HepG2 (cell line): Measurements from ENCODE around the gene TBC1D19. TPM values are rescaled to one million over a fixed set of nuclear protein-coding genes. Genes with fewer than 3 reads are reported as not detected.

Source experiments
- ATAC-seq: fragments of 200-7000 bp; cut with Tn5 transposase; 3 replicates; pipeline ENCODE4 v1.9.1; 2020; ENCODE audit warnings: mild to moderate bottlenecking, moderate library complexity
- BruUV-seq: library from RNA; stranded (reverse); fragments of 400-500 nt; replicated peaks from 2 replicates; lab custom pipeline; 2021; lab: Mats Ljungman, UMichigan
- CTCF ChIA-PET: fragments of 300-600 bp; formaldehyde crosslinking; extraction: SDS; loops from one replicate; lab custom pipeline; 2021; ENCODE audit warnings: low total read pairs, inconsistent platforms, low intra/inter-chr PET ratio; lab: Yijun Ruan, JAX
- POLR2A ChIA-PET: fragments of 350-600 bp; sonication (Branson Sonifier 250); formaldehyde crosslinking; loops from one replicate; lab custom pipeline; 2020; ENCODE audit warnings: antibody characterized with exemption, inconsistent platforms; lab: Yijun Ruan, JAX
- DNase-seq: peaks from one replicate; pipeline ENCODE4 v3.0.0-alpha.2; 2015; ENCODE audit warnings: low spot score
- FAIRE-seq: peaks from 3 replicates; lab custom pipeline; 2011; peaks lifted over from hg19 to GRCh38; lab: Jason Lieb, UNC
- H2AFZ ChIP-seq: one replicate; pipeline ENCODE4 v1.6.1; 2011; ENCODE audit warnings: low read length, inconsistent platforms
- H3K27ac ChIP-seq: fragments of 300-600 bp; 3 replicates; pipeline ENCODE4 v1.8.0; 2011; ENCODE audit warnings: mixed run types, mild to moderate bottlenecking, mixed read lengths, low read length, inconsistent platforms; ENCODE audit not compliant: insufficient read depth; ENCODE audit errors: extremely low read length
- H3K27me3 ChIP-seq, 2 experiments: fragments of 200-600 bp in 1 of 2; 2 replicates in 1 of 2; 3 replicates in 1 of 2; pipeline versions ENCODE4 v1.6.0 to v1.8.0; 2011; ENCODE audit warnings: low read length in 2 of 2, mild to moderate bottlenecking in 2 of 2, moderate library complexity in 2 of 2, inconsistent platforms in 1 of 2; ENCODE audit not compliant: insufficient read depth in 2 of 2, control insufficient read depth in 1 of 2
- H3K36me3 ChIP-seq, 2 experiments: fragments of 200-600 bp in 1 of 2; replicated peaks in 1 of 2; 2 replicates in 1 of 2; 3 replicates in 1 of 2; pipeline versions ENCODE4 v1.5.1 to v1.8.0; 2011; ENCODE audit warnings: low read length in 2 of 2, inconsistent platforms in 1 of 2; ENCODE audit not compliant: insufficient read depth in 2 of 2, control insufficient read depth in 1 of 2
- H3K4me1 ChIP-seq: 2 replicates; pipeline ENCODE4 v1.5.1; 2012; ENCODE audit warnings: low read length, inconsistent platforms; ENCODE audit not compliant: insufficient read depth
- H3K4me2 ChIP-seq: 2 replicates; pipeline ENCODE4 v1.6.0; 2011; ENCODE audit warnings: low read depth, low read length, inconsistent platforms
- H3K4me3 ChIP-seq, 3 experiments: fragments of 200-600 bp in 1 of 3; sonication (generic), shearing (Covaris generic) in 1 of 3; replicated peaks in 1 of 3; 2 replicates each; pipeline ENCODE4 v1.5.1; 2011 to 2016; ENCODE audit warnings: low read length in 3 of 3, inconsistent platforms in 2 of 3, low read depth in 2 of 3, mild to moderate bottlenecking in 2 of 3, control low read depth in 1 of 3, mixed read lengths in 1 of 3; ENCODE audit not compliant: insufficient read depth in 1 of 3
- H3K79me2 ChIP-seq: one replicate; pipeline ENCODE4 v1.6.1; 2011; ENCODE audit warnings: low read length, inconsistent platforms; ENCODE audit not compliant: insufficient read depth
- H3K9ac ChIP-seq: 2 replicates; pipeline ENCODE4 v1.6.0; 2011; ENCODE audit warnings: mild to moderate bottlenecking, low read depth, low read length, inconsistent platforms; ENCODE audit not compliant: insufficient read depth
- H3K9me3 ChIP-seq: 2 replicates; pipeline ENCODE4 v1.5.1; 2012; ENCODE audit warnings: mild to moderate bottlenecking, low read length
- H4K20me1 ChIP-seq: 2 replicates; pipeline ENCODE4 v1.6.0; 2011; ENCODE audit warnings: inconsistent platforms, mild to moderate bottlenecking, low read length, moderate library complexity; ENCODE audit not compliant: insufficient read depth
- ATF7 ChIP-seq, 2 experiments: fragments of 450-650 bp in 1 of 2; sonication (generic) in 1 of 2; formaldehyde crosslinking in 1 of 2; IDR thresholded peaks; 2 replicates each; pipeline versions ENCODE4 v1.4.0 to v1.6.1; 2016 to 2020; ENCODE audit warnings: antibody characterized with exemption in 1 of 2, mild to moderate bottlenecking in 1 of 2, missing genetic modification reagents in 1 of 2
- CREB1 ChIP-seq, 2 experiments: fragments of 450-650 bp in 1 of 2; IDR thresholded peaks; 2 replicates each; pipeline ENCODE4 v1.6.1; 2016 to 2017; ENCODE audit warnings: control low read depth in 1 of 2, mild to moderate bottlenecking in 1 of 2, missing compliant biosample characterization in 1 of 2, missing genetic modification characterization in 1 of 2
- CREM ChIP-seq, 2 experiments: sonication (generic) in 1 of 2; formaldehyde crosslinking in 1 of 2; IDR thresholded peaks; 2 replicates each; pipeline versions ENCODE4 v1.4.0 to v1.6.1; 2016 to 2020; ENCODE audit warnings: antibody characterized with exemption in 1 of 2, mild to moderate bottlenecking in 1 of 2, missing genetic modification reagents in 1 of 2
- JUN ChIP-seq: sonication (generic); formaldehyde crosslinking; IDR thresholded peaks from 2 replicates; pipeline ENCODE4 v1.4.0; 2020; ENCODE audit warnings: mild to moderate bottlenecking, missing genetic modification reagents
- KAT8 ChIP-seq: IDR thresholded peaks from 2 replicates; pipeline ENCODE4 v1.6.1; 2016; ENCODE audit warnings: missing genetic modification reagents, missing compliant biosample characterization
- MED8 ChIP-seq: sonication (generic); formaldehyde crosslinking; IDR thresholded peaks from 2 replicates; pipeline ENCODE4 v1.8.1; 2023; ENCODE audit warnings: mild to moderate bottlenecking, missing genetic modification reagents; ENCODE audit not compliant: insufficient replicate concordance
- MLLT10 ChIP-seq: sonication (generic); formaldehyde crosslinking; IDR thresholded peaks from 2 replicates; pipeline ENCODE4 v1.4.0; 2020; ENCODE audit warnings: missing genetic modification reagents
- PRPF4 ChIP-seq: fragments of 200-400 bp; formaldehyde crosslinking; IDR thresholded peaks from 2 replicates; pipeline ENCODE4 v1.6.1; 2016; ENCODE audit warnings: low read length, low read depth; ENCODE audit not compliant: poor library complexity, severe bottlenecking
- SIN3B ChIP-seq: fragments of 150-350 bp; IDR thresholded peaks from 2 replicates; pipeline ENCODE4 v1.6.1; 2014; ENCODE audit warnings: low read length
- SMARCC2 ChIP-seq: fragments of 450-650 bp; IDR thresholded peaks from 2 replicates; pipeline ENCODE4 v1.6.1; 2017; ENCODE audit warnings: antibody characterized with exemption, mild to moderate bottlenecking
- TRIM24 ChIP-seq: sonication (generic); formaldehyde crosslinking; IDR thresholded peaks from 2 replicates; pipeline ENCODE4 v1.8.0; 2022; ENCODE audit warnings: mild to moderate bottlenecking, missing genetic modification reagents
- ZNF724P ChIP-seq: sonication (generic); formaldehyde crosslinking; IDR thresholded peaks from 2 replicates; pipeline ENCODE4 v1.8.0; 2022; ENCODE audit warnings: missing genetic modification reagents, borderline replicate concordance
- WGBS: methylation state at CpG from one replicate; pipeline ENCODE4 v1.1.6; 2017; ENCODE audit warnings: low lambda C conversion rate; 5-methylcytosine and 5-hydroxymethylcytosine counted together
- in situ Hi-C: cut with HindIII; loops from 2 replicates; pipeline ENCODE4 v1.10.0; 2017; ENCODE audit warnings: low pct_unique_long_range_greater_than_20kb; ENCODE audit not compliant: extremely low pct_ligation_motif_present
- intact Hi-C: fragments of 100-400 bp; cut with micrococcal nuclease; formaldehyde crosslinking; loops from one replicate; pipeline ENCODE4 v1.10.0; 2022; ENCODE audit not compliant: unreplicated experiment
- polyA plus RNA-seq, 8 experiments: library from polyadenylated mRNA; depleted of rRNA in 3 of 8; stranded (reverse) in 7 of 8; unstranded in 1 of 8; fragments of >200 nt; fragmentation: Illumina TruSeq in 4 of 8; extraction: Trizol in 4 of 8; gene quantifications; 2 replicates each; pipeline versions ENCODE4 v1.2.1 to v1.2.3, GENCODE V29; 2011 to 2016; ENCODE audit warnings: low read depth in 4 of 8, missing spikeins in 1 of 8, mixed read lengths in 1 of 8; ENCODE audit not compliant: insufficient read depth in 1 of 8
- total RNA-seq, 5 experiments: library from RNA; depleted of rRNA; stranded (reverse); fragments of >200 nt; fragmentation: Illumina TruSeq; extraction: Trizol; gene quantifications; 2 replicates each; pipeline ENCODE4 v1.2.3, GENCODE V29; 2016; ENCODE audit warnings: low read depth in 1 of 5
- TF ChIP-seq, protein P1 (sequence below): sonication (generic); formaldehyde crosslinking; conservative IDR thresholded peaks from 2 replicates; pipeline ENCODE4 v1.4.0; 2020; ENCODE audit warnings: missing genetic modification reagents
- TF ChIP-seq, protein P2 (sequence below): sonication (generic); formaldehyde crosslinking; IDR thresholded peaks from 2 replicates; pipeline ENCODE4 v1.4.0; 2020; ENCODE audit warnings: missing genetic modification reagents

The TBC1D19 gene
- total and polyA plus RNA-seq, 2 of the 13 experiments (the other 11 are each of a cell fraction or from before 2014, with no cell fraction given): 1.6 to 3.5 TPM

DNA sequence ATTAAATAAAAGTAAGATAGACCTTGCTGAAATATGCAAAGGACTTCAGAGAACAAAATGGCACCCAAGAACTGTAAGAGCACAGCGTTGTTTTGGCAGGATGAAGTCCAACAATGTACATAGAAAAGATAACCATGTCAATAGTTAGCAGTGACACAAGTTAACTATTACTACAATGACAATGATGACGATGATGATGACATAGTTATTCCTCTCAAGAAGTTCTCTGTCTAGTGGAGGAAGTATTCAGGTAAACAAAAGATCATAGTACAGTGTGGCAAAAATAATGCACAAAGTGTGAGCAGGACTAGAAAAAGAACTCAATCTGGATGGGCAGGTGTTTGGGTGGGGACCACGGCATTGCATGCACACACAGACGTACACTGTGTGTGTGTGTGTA, 201.4 kb downstream of the TBC1D19 start:
- H3K27ac ChIP-seq: no peak overlapping the region
- H3K27me3 ChIP-seq: no peaks in the 10 kb centered on the region
- H3K4me1 ChIP-seq: peaks cover 15% of the 10 kb centered on the region
- ChIA-PET POLR2A (no interaction called here), CTCF (no interaction called here)
- in situ Hi-C loops: loop anchor here (25.0 kb wide), 1 partner anchor 227 kb away; no protein-coding TSS in a partner anchor
- FAIRE-seq (no peak), ATAC-seq (no peak), DNase-seq (no peak)
- intact Hi-C loops: loop anchor here (1.0 kb wide), 1 partner anchor 24 kb away; no protein-coding TSS in a partner anchor
- WGBS: 11% methylated on average over 4 of the region's 4 CpGs
- no peak overlapping the region for H2AFZ ChIP-seq
- TF ChIP-seq, protein P1, sequence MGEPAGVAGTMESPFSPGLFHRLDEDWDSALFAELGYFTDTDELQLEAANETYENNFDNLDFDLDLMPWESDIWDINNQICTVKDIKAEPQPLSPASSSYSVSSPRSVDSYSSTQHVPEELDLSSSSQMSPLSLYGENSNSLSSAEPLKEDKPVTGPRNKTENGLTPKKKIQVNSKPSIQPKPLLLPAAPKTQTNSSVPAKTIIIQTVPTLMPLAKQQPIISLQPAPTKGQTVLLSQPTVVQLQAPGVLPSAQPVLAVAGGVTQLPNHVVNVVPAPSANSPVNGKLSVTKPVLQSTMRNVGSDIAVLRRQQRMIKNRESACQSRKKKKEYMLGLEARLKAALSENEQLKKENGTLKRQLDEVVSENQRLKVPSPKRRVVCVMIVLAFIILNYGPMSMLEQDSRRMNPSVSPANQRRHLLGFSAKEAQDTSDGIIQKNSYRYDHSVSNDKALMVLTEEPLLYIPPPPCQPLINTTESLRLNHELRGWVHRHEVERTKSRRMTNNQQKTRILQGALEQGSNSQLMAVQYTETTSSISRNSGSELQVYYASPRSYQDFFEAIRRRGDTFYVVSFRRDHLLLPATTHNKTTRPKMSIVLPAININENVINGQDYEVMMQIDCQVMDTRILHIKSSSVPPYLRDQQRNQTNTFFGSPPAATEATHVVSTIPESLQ (CRISPR knock-in tag): no peak
- TF ChIP-seq CREB1 (IDR thresholded peaks at IDR 0.05): peak; percentile 75
- TF ChIP-seq CREB1 (CRISPR knock-in tag; IDR thresholded peaks at IDR 0.05): no peak
- 0 out of 2 replicates have a peak, but pooled peaks have one; percentile 5 for TF ChIP-seq ATF7 (IDR thresholded peaks at IDR 0.05)
- TF ChIP-seq ATF7 (CRISPR knock-in tag; IDR thresholded peaks at IDR 0.05): no peak
- no peak for TF ChIP-seq ZNF724P
- no peak overlapping the region for H3K9ac ChIP-seq
- no TSS peak for BruUV-seq
- no peaks in the 10 kb centered on the region for H3K9me3 ChIP-seq
- H3K79me2 ChIP-seq: no peaks in the 10 kb centered on the region
- H4K20me1 ChIP-seq: no peaks in the 10 kb centered on the region
- H3K4me3 ChIP-seq: no peak overlapping the region
- no peaks in the 10 kb centered on the region for H3K36me3 ChIP-seq
- H3K4me2 ChIP-seq: no peak overlapping the region

DNA sequence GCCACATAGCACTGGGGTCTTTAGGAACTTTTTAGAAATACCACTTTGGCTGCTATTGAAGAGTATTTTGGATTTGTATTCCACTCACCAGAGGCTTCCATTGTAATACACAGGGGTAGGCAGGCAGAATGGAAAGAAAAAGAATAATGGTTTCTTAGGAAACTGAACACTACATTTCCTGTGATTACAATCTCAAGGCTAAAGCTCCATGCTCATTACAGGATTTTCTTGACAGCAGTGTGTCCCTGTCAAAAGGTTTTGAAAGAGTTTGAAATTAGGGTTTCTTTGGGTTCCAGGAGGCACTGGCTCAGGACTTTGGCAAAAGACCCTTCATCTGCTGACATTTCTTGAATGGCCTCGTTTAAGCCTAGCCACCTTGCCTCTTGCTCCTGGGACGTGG, 201.9 kb downstream of the TBC1D19 start:
- H3K4me1 ChIP-seq: peaks cover 15% of the 10 kb centered on the region
- no peak overlapping the region for H3K4me2 ChIP-seq
- in situ Hi-C loops: loop anchor here (25.0 kb wide), 1 partner anchor 226 kb away; no protein-coding TSS in a partner anchor
- DNase-seq (no peak), ATAC-seq (no peak), FAIRE-seq (no peak)
- CTCF ChIA-PET: no interaction called here
- H3K79me2 ChIP-seq: no peaks in the 10 kb centered on the region
- no peaks in the 10 kb centered on the region for H4K20me1 ChIP-seq
- 8% methylated on average over 2 of the region's 2 CpGs for WGBS
- no TSS peak for BruUV-seq
- H3K27ac ChIP-seq: no peak overlapping the region
- no peak overlapping the region for H3K9ac ChIP-seq
- H3K27me3 ChIP-seq: peaks cover 0 to under 1% of the 10 kb centered on the region in 2 experiments; a peak in 1 of 5 replicates
- no peaks in the 10 kb centered on the region for H3K36me3 ChIP-seq
- intact Hi-C loops: loop anchor here (1.0 kb wide), 1 partner anchor 23 kb away; no protein-coding TSS in a partner anchor
- H3K4me3 ChIP-seq: no peak overlapping the region
- H3K9me3 ChIP-seq: no peaks in the 10 kb centered on the region
- TF ChIP-seq MED8 (CRISPR knock-in tag) (no peak), PRPF4 (no peak), KAT8 (CRISPR knock-in tag) (no peak), MLLT10 (no peak), JUN (CRISPR knock-in tag) (no peak), TRIM24 (no peak), SMARCC2 (no peak), SIN3B (no peak), CREM (IDR thresholded peaks at IDR 0.05) (no peak), CREM (CRISPR knock-in tag; IDR thresholded peaks at IDR 0.05) (no peak)
- TF ChIP-seq, protein P2, sequence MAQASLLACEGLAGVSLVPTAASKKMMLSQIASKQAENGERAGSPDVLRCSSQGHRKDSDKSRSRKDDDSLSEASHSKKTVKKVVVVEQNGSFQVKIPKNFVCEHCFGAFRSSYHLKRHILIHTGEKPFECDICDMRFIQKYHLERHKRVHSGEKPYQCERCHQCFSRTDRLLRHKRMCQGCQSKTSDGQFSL: no peak
- POLR2A ChIA-PET: no interaction called here
- no peak overlapping the region for H2AFZ ChIP-seq
